Measurements from ENCODE around the gene TMEM88.
A peak's percentile ranks its signal among the peaks of the same experiment; 100 is the strongest.

Gene TMEM88

DNA sequence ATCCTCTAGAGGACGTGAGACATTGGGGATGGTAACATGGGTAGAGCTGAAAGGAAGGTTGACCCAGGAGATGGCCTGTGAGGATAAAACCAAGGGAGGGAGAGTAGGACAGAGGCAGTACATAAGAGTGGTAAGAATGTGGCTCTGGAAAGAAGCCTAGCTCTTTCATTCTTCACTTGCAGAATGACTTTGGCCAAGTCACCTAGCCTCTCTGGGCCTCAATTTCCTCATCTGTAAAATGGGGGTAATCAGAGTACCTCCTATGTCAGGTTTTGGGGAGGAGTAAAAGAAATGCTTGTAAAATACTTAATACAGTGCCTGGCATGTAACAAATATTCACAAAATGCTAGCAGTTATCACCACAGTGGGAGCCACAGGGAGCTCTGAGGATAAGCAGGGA, 14.0 kb upstream of the TMEM88 start:
- H3K4me3 ChIP-seq (replicated peaks; ENCODE audit: low read depth, low read length) = peak overlapping the region; percentile 89
- TF ChIP-seq, protein P1, sequence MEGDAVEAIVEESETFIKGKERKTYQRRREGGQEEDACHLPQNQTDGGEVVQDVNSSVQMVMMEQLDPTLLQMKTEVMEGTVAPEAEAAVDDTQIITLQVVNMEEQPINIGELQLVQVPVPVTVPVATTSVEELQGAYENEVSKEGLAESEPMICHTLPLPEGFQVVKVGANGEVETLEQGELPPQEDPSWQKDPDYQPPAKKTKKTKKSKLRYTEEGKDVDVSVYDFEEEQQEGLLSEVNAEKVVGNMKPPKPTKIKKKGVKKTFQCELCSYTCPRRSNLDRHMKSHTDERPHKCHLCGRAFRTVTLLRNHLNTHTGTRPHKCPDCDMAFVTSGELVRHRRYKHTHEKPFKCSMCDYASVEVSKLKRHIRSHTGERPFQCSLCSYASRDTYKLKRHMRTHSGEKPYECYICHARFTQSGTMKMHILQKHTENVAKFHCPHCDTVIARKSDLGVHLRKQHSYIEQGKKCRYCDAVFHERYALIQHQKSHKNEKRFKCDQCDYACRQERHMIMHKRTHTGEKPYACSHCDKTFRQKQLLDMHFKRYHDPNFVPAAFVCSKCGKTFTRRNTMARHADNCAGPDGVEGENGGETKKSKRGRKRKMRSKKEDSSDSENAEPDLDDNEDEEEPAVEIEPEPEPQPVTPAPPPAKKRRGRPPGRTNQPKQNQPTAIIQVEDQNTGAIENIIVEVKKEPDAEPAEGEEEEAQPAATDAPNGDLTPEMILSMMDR (IDR thresholded peaks at IDR 0.05; ENCODE audit: low read depth, low read length, missing control alignments) = no peak
- no peak for DNase-seq (ENCODE audit: extremely low read depth, low read depth)

DNA sequence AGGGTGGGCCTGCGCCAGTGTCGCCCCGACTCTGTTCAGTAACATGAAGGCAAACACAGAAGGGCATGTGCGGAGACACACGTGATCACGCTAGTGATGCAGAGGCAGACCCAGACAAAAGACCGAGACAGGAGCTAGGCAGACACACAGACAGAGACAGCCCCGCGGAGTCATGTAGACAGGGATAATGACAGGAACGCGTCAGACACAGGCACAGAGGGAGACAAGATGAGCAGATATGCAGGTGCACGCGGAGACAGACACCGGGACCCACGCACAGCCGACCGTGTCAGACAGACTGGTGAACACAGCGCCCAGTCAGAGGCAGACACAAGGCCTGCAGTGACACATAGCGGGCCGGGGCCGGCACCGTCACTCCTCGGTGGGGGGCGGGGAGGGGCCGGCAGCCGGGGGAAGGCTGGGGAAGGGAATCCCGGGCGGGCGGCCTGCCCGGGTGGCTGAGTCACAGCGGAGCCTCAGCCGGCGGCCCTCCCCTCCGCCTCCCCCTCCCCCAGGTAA, 13.4 kb upstream of the TMEM88 start:
- DNase-seq (ENCODE audit: extremely low read depth, low read depth) = no peak
- TF ChIP-seq, protein P1 (IDR thresholded peaks at IDR 0.05; ENCODE audit: low read depth, low read length, missing control alignments) = no peak
- peak overlapping the region; percentile 89 for H3K4me3 ChIP-seq (replicated peaks; ENCODE audit: low read depth, low read length)

DNA sequence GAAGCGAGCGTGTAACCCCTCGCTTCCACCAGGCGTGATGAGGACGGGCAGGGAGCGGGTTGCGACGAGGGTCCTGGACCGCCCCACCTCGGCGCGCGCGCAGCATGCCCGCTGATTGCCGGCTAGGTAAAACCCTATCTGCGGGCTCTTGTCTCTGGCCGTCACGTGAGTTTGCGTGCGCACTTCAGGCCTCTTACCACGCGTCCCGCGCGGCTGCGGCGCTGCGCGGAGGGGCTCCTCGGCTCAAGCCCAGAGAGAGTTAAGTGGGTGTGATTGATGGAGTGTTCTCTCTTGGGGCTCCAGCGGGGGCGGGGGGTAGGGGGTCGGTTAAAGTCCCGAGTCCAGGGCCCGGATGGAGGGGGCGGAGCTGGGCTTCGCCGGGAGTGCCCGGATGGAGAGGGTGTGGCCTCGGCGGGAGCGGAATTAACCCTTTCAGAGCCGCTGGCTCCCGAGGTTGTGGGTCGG, 12.9 kb upstream of the TMEM88 start:
- DNase-seq (ENCODE audit: extremely low read depth, low read depth) = no peak
- TF ChIP-seq, protein P1 (IDR thresholded peaks at IDR 0.05; ENCODE audit: low read depth, low read length, missing control alignments) = no peak
- H3K4me3 ChIP-seq (replicated peaks; ENCODE audit: low read depth, low read length) = peak overlapping the region; percentile 89

DNA sequence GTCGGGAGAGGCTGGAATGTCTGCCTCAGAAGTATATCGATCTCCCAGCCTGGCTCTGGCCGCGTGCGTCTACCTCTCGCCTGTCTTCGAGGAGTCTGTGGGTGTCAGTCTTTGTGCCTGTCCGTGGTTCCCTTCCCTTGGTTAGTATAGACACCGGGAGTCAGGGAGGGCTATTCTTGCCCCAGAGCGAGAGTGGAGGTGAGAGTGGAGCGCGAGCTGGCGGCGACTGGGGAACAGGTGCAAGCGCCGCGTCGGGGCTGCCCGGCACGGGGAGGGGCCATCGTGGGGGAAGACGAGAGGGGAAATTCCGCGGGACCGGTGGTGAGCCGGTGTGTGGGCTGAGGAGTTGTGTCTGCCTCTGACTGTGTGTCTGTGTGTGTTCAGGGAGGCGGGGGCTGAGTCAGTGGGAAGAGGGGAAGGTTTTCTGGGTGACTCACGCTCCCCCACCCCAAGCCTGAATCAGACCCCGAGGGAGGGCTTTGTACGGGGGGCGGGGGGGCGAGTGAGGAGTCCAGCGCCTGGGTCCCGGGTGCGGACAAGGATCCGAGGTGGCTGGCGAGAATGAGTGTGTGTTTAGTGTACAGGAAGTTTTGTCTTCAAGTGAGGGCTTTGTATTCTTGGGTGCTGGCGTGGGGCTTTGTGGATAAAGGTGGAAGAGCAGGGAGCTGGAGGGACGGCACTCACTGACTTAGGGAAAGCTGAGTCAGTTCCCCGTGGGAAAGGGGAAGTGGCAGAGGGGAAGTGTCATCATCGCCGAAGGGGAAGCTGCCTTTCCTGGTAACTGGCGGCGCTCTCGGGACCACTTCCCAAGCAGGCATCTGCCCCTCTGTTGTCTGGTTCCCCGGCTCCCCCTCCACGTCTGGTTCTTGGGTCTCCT, 12.2 kb upstream of the TMEM88 start:
- no peak for DNase-seq (ENCODE audit: extremely low read depth, low read depth)
- TF ChIP-seq, protein P1 (IDR thresholded peaks at IDR 0.05; ENCODE audit: low read depth, low read length, missing control alignments) = no peak
- H3K4me3 ChIP-seq (replicated peaks; ENCODE audit: low read depth, low read length) = peak overlapping the region; percentile 89

DNA sequence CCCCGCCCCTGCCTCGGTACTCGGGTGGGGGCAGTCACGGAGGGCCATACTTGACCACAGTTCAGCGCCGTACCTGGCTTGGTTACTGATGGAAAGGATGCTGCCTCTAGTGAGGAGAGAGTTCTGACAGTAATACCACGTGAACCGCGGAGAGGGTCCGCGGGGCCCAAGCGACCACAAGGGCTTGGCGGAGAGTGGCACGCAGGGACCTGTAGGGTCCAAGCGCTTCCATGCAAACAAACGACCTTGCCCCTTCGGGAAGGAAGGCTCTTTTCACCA, 11.7 kb upstream of the TMEM88 start:
- TF ChIP-seq, protein P1 (IDR thresholded peaks at IDR 0.05; ENCODE audit: low read depth, low read length, missing control alignments) = no peak
- DNase-seq (ENCODE audit: extremely low read depth, low read depth) = no peak

DNA sequence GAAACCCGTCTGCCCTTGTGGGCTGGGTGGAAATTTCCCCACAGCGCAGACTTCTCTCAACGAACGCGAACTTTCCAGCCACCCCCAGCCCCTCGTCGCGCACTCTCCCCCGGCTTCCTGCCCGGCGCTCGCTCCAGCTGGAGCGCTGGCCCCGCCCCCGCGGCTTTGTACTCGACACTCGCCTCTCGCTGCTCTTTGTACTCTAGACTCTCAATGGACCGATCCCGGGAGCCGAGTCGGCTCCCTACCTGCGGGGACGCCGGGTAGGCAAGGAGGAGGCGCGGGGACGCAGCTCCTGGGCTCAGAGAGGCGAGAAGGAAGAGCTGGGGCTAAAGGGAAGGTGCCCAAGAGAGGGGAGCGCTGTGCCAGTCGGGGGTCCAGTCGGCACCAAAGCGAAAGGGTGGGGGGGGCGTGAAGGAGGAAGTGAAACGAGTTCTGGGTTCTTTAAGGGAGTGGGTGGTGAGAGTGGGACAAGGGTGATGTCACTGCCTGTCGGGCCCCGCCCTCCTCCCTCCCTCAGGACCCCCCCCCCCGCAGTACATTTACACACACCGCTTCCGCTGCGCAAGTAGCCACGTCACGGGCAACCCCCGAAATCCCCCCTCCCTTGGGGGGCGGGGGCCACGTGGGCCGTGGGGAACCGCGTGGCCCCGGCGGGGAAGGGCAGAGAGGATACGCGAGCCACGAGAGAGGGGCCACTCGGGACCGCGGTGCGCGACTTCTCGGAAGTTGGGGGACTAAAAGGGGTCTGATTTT, 11.2 kb upstream of the TMEM88 start:
- TF ChIP-seq, protein P1 (IDR thresholded peaks at IDR 0.05; ENCODE audit: low read depth, low read length, missing control alignments) = no peak
- DNase-seq (ENCODE audit: extremely low read depth, low read depth) = no peak
- peak overlapping the region; percentile 89 for H3K4me3 ChIP-seq (replicated peaks; ENCODE audit: low read depth, low read length)

More for the DNA sequence above, 11.7 kb upstream of the TMEM88 start:
- H3K4me3 ChIP-seq (replicated peaks; ENCODE audit: low read depth, low read length) = peak overlapping the region; percentile 89
